ENCODE results near the gene TMEM270.

DNA sequence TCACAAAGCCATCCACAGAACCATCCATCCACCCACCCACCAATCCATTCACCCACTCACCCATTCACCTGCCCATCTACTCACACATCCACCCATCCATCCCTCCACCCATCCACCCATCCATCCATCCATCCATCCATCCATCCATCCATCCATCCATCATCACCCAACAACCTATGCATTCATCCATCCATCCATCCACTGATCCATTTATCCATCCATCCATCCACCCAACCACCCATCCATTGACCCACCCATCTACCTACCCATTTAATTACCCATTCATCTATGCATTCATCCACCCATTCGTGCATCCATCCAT is 5.4 kb downstream of the TMEM270 start:
- TF ChIP-seq, protein P1, sequence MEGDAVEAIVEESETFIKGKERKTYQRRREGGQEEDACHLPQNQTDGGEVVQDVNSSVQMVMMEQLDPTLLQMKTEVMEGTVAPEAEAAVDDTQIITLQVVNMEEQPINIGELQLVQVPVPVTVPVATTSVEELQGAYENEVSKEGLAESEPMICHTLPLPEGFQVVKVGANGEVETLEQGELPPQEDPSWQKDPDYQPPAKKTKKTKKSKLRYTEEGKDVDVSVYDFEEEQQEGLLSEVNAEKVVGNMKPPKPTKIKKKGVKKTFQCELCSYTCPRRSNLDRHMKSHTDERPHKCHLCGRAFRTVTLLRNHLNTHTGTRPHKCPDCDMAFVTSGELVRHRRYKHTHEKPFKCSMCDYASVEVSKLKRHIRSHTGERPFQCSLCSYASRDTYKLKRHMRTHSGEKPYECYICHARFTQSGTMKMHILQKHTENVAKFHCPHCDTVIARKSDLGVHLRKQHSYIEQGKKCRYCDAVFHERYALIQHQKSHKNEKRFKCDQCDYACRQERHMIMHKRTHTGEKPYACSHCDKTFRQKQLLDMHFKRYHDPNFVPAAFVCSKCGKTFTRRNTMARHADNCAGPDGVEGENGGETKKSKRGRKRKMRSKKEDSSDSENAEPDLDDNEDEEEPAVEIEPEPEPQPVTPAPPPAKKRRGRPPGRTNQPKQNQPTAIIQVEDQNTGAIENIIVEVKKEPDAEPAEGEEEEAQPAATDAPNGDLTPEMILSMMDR (IDR thresholded peaks at IDR 0.05; ENCODE audit: poor library complexity, severe bottlenecking): no peak
- TF ChIP-seq POLR2AphosphoS5 (IDR thresholded peaks at IDR 0.05) (no peak), EZH2 (IDR thresholded peaks at IDR 0.05; ENCODE audit: borderline replicate concordance, insufficient read depth, low read length, poor library complexity, severe bottlenecking) (no peak), RAD21 (conservative IDR thresholded peaks at IDR 0.05) (no peak), EP300 (conservative IDR thresholded peaks at IDR 0.05; ENCODE audit: poor library complexity, severe bottlenecking) (no peak)
- TF ChIP-seq, protein P2, sequence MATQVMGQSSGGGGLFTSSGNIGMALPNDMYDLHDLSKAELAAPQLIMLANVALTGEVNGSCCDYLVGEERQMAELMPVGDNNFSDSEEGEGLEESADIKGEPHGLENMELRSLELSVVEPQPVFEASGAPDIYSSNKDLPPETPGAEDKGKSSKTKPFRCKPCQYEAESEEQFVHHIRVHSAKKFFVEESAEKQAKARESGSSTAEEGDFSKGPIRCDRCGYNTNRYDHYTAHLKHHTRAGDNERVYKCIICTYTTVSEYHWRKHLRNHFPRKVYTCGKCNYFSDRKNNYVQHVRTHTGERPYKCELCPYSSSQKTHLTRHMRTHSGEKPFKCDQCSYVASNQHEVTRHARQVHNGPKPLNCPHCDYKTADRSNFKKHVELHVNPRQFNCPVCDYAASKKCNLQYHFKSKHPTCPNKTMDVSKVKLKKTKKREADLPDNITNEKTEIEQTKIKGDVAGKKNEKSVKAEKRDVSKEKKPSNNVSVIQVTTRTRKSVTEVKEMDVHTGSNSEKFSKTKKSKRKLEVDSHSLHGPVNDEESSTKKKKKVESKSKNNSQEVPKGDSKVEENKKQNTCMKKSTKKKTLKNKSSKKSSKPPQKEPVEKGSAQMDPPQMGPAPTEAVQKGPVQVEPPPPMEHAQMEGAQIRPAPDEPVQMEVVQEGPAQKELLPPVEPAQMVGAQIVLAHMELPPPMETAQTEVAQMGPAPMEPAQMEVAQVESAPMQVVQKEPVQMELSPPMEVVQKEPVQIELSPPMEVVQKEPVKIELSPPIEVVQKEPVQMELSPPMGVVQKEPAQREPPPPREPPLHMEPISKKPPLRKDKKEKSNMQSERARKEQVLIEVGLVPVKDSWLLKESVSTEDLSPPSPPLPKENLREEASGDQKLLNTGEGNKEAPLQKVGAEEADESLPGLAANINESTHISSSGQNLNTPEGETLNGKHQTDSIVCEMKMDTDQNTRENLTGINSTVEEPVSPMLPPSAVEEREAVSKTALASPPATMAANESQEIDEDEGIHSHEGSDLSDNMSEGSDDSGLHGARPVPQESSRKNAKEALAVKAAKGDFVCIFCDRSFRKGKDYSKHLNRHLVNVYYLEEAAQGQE (IDR thresholded peaks at IDR 0.05; ENCODE audit: borderline replicate concordance): no peak

All from neural cell (in vitro differentiated cells).